RWPE2 (cell line): ENCODE measurements around the gene CRACR2B.

ENCODE experiments used
- ATAC-seq: fragments of 200-7000 bp; cut with Tn5 transposase; 3 replicates; pipeline ENCODE4 v1.9.1; 2021; ENCODE audit warnings: low read depth
- DNase-seq: peaks from one replicate; pipeline ENCODE4 v3.0.0-alpha.2; 2020; ENCODE audit warnings: low spot score
- H3K27ac ChIP-seq: fragments of 450-650 bp; 2 replicates; pipeline ENCODE4 v1.5.1; 2017; ENCODE audit warnings: mild to moderate bottlenecking; ENCODE audit not compliant: poor library complexity, severe bottlenecking
- H3K27me3 ChIP-seq: fragments of 250-450 bp; sonication (Bioruptor Pico); 2 replicates; pipeline ENCODE4 v1.5.1; 2021; ENCODE audit warnings: mild to moderate bottlenecking, moderate library complexity; ENCODE audit not compliant: insufficient read depth, poor library complexity, severe bottlenecking
- H3K36me3 ChIP-seq: fragments of 250-450 bp; sonication (Bioruptor Pico); 2 replicates; pipeline ENCODE4 v1.5.1; 2020; ENCODE audit warnings: low read depth, mild to moderate bottlenecking, moderate library complexity
- H3K4me1 ChIP-seq: fragments of 250-450 bp; sonication (Bioruptor Pico); 2 replicates; pipeline ENCODE4 v1.5.1; 2021; ENCODE audit warnings: mild to moderate bottlenecking, moderate library complexity; ENCODE audit not compliant: insufficient read depth, poor library complexity, severe bottlenecking
- H3K4me3 ChIP-seq: fragments of 250-450 bp; sonication (Bioruptor Pico); 2 replicates; pipeline ENCODE4 v1.5.1; 2021; ENCODE audit warnings: mild to moderate bottlenecking, moderate library complexity; ENCODE audit not compliant: severe bottlenecking
- H3K9me3 ChIP-seq: fragments of 250-450 bp; sonication (Bioruptor Pico); 2 replicates; pipeline ENCODE4 v1.5.1; 2021; ENCODE audit warnings: mild to moderate bottlenecking, moderate library complexity; ENCODE audit not compliant: severe bottlenecking
- TF ChIP-seq, protein P1 (sequence below): fragments of 450-650 bp; IDR thresholded peaks from one replicate; pipeline ENCODE4 v1.5.1; 2017; ENCODE audit warnings: mild to moderate bottlenecking, moderate library complexity; ENCODE audit not compliant: poor library complexity, severe bottlenecking

The CRACR2B gene

DNA sequence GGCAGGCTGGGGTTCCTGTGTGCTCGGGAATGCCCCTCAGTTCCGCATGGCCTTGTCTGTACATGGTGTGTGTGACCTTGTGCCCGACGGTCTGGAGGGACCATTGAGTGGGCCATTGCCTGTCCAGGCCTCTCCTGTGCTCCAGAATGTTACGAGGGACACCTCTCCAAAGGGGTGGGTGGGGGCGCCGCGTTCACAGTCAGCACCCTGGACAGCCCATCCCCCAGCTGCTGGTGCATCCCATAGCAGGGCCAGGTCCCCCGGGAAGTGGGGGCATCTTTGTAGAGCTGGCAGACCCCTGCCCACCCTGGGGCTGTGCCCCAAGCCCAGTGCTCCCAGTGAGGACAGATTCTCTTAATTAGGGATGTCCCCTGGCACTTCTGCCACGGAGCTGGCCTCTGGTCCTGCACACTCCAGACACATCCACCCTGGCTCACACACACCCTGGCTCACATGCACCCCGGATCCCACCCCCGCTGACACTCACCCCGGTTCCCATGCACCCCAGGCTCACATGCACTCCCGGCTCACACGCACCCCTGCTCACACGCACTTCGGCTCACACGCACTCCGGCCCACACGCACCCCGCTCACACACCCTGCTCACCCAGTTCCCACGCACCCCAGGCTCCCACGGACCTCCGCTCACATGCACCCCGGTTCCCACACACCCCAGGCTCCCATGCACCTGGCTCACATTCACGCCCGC lies 30.5 kb downstream of the CRACR2B start:
- Histone ChIP-seq H3K4me3 (no peak overlapping the region), H3K36me3 (peaks cover 13% of the 10 kb centered on the region), H3K27ac (no peak overlapping the region), H3K9me3 (no peaks in the 10 kb centered on the region), H3K4me1 (no peaks in the 10 kb centered on the region), H3K27me3 (no peaks in the 10 kb centered on the region)
- TF ChIP-seq, protein P1, sequence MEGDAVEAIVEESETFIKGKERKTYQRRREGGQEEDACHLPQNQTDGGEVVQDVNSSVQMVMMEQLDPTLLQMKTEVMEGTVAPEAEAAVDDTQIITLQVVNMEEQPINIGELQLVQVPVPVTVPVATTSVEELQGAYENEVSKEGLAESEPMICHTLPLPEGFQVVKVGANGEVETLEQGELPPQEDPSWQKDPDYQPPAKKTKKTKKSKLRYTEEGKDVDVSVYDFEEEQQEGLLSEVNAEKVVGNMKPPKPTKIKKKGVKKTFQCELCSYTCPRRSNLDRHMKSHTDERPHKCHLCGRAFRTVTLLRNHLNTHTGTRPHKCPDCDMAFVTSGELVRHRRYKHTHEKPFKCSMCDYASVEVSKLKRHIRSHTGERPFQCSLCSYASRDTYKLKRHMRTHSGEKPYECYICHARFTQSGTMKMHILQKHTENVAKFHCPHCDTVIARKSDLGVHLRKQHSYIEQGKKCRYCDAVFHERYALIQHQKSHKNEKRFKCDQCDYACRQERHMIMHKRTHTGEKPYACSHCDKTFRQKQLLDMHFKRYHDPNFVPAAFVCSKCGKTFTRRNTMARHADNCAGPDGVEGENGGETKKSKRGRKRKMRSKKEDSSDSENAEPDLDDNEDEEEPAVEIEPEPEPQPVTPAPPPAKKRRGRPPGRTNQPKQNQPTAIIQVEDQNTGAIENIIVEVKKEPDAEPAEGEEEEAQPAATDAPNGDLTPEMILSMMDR = no peak
- ATAC-seq (no peak), DNase-seq (no peak)

DNA sequence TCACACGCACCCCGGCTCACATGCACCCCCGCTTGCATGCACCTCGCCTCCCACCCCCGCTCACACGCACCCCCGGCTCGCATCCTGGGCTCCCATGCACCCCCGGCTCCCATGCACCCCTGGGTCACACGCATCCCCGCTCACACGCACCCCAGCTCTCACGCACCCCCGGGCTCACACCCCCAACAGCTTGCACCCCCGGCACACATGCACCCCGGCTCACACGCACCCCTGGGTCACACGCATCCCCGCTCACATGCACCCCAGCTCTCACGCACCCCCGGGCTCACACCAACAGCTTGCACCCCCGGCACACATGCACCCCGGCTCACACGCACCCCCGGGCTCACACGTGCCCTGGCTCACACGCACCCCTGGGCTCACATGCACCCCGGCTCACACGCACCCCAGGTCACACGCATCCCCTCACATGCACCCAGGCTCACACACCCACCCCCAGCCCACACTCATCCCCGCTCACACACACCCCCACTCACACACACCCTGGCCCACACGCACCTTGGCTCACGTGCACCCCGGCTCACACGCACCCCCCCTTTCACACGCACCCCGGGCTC lies 31.1 kb downstream of the CRACR2B start:
- DNase-seq (no peak), ATAC-seq (no peak)
- H3K4me3 ChIP-seq = no peak overlapping the region
- no peaks in the 10 kb centered on the region for H3K9me3 ChIP-seq
- no peaks in the 10 kb centered on the region for H3K4me1 ChIP-seq
- TF ChIP-seq, protein P1 = no peak
- no peak overlapping the region for H3K27ac ChIP-seq
- no peaks in the 10 kb centered on the region for H3K27me3 ChIP-seq
- H3K36me3 ChIP-seq = peaks cover 14% of the 10 kb centered on the region

DNA sequence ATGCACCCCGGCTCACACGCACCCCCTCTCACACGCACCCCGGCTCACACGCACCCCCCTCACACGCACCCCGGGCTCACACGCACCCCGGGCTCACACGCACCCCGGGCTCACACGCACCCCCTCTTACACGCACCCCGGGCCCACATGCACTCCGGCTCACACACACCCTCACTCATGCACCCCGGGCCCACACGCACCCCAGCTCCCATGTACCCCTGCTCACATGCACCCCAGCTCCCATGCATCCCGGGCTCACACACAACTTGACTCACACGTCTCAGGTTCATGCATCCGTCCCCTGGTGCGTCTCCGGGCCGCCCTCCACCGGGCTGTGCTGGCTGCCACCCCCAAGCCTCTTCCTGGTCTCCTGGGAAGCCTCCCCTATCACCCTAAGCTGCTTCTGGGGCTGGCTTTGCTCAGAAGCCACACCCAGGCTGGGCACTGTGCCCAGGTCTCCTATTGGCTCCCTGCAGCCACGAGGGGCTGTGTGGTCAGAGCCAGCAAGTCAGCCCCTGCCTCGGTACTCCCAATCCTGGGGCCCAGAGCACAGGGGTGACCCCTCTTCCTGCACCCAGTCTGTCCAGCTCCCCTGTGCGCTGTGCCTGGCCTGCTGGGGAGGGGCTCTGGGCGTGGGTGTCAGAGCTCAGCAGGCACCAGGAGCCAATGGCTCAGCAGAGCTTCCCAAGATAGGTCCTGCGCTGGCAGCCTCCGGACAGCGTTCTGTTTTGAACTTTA lies 31.8 kb downstream of the CRACR2B start:
- TF ChIP-seq, protein P1 = no peak
- Histone ChIP-seq H3K9me3 (no peaks in the 10 kb centered on the region), H3K4me1 (no peaks in the 10 kb centered on the region), H3K36me3 (peaks cover 21% of the 10 kb centered on the region), H3K4me3 (no peak overlapping the region), H3K27ac (no peak overlapping the region), H3K27me3 (no peaks in the 10 kb centered on the region)
- ATAC-seq (peak; percentile 33), DNase-seq (no peak)

DNA sequence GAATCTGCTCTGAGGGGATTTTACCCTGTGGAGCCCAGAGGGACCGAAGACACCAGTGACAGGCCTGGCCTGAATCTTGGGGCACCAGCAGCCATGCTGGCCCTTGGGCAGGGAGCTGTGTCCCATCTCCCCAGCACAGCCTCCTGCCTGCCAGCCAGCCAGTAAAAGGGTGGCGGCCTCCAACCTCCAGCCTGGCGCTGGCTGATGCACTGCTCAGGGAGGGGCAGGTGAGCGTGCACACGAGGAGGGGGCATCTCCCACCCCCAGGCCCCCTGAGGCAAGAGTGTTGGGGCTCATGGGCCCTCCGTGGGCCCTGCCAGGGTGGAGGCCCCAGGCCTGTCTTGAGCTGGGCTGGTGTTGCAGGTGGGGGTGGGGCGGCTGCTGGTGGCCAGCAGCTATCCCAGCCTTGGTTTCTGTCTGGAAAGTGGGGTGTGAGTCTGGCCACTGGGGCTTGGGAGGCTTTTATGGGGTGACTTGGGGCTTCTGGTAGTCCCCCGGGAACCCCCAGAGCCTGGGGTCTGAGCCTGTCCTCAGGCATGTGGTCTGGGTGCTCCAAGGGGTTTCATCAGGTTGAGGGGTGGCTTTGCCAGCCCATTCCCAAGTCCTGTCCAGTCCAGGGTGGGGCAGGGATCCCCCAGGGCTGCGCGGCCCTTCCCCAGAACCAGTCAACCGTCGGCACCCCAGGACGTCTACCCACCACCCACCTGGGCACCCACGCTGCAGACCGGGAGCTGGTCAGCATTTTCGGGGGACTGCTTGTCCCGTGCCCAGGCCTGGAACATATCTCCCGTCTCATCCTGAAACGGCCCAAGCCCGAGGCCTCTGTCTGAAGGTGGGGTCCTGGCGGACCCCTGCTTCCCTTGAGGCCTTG lies 32.8 kb downstream of the CRACR2B start:
- no peak for DNase-seq
- H3K4me3 ChIP-seq = no peak overlapping the region
- no peaks in the 10 kb centered on the region for H3K9me3 ChIP-seq
- no peaks in the 10 kb centered on the region for H3K4me1 ChIP-seq
- H3K36me3 ChIP-seq = peaks cover 26% of the 10 kb centered on the region
- no peak overlapping the region for H3K27ac ChIP-seq
- no peaks in the 10 kb centered on the region for H3K27me3 ChIP-seq
- TF ChIP-seq, protein P1 = no peak
- no peak for ATAC-seq
